CD4-positive, alpha-beta T cell treated with Interleukin-4 for 1 hour (primary cell): ENCODE results near the gene UCHL5.
"Not testable (repeated sequence)": the region's sequence is repeated elsewhere in the genome, so short reads cannot be mapped to it uniquely, and the experiment has no call there.

Source experiments
- DNase-seq, 2 donors: peaks; one replicate each; pipeline ENCODE4 v3.0.0-alpha.2; 2020 to 2022

Gene UCHL5

DNA sequence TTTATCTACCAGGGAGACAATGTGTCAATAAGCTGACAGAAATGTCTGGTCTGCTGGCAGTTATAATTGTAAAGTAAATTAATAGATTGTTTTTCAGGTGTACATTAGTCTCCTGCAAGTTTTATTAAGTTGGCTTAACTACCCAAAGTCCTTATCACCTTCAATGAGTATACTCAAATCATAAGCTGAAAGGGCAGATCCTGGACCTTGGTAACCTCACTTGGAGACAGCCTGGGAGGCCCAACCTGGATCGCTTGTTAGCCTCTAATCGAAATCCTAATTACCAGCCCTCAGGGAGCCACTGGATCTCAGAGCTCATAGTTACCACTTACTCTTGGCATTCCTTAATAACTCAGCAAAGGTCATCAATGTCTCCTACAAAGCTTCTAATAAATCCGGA lies 49.7 kb downstream of the UCHL5 start:
- DNase-seq, result no peak

DNA sequence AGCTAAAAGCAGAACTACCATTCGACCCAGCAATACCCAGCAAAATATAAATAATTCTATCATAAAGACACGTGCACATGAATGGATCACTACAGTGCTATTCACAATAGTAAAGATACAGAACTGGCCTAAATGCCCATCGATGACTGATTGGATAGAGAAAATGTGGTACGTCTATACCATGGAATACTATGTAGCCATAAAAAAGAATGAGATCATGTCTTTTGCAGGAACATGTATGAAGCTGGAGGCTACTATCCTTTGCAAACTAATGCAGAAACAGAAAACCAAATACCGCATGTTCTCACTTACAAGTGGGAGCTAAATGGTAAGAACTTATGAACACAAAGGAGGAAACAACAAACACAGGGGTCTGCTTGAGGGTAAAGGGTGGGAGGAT lies 53.4 kb downstream of the UCHL5 start:
- no peak for DNase-seq

DNA sequence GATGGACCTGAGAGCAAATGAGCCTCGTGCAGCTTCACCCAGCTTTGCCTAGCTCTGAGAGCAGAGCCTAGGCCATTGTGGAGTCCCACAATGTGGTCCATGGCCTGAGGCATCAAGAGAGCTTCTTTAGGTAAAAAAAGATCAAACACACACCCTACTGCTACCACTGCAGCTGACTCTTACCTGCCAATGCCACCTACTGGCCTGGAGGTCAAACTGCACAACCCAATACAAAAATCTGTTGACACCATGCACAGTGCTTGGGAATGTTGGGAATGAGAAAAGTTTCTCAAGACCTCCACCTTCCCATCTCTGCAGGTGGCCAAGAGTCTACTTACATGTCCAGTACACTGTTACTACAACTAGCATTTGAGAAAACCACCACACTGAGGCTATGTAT lies 60.6 kb downstream of the UCHL5 start:
- DNase-seq, result no peak

DNA sequence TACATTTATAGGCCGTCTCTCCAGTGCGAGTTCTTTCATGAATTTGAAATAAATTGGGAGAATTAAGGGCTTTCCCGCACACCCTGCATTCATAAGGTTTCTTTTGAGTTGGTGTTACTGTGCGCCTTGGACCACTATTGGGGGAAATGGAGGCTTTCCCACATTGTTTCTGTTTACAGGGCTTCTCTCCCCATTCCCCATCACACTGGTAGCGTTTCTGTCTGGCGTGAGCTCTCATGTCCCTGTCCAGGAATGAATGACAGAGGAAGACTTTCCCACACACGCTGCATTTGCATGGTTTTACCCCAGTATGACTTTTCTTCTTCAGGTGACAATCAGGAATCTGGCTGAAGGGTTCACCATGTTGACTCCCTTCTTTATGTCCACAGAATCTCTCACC lies 65.0 kb downstream of the UCHL5 start:
- no peak for DNase-seq

DNA sequence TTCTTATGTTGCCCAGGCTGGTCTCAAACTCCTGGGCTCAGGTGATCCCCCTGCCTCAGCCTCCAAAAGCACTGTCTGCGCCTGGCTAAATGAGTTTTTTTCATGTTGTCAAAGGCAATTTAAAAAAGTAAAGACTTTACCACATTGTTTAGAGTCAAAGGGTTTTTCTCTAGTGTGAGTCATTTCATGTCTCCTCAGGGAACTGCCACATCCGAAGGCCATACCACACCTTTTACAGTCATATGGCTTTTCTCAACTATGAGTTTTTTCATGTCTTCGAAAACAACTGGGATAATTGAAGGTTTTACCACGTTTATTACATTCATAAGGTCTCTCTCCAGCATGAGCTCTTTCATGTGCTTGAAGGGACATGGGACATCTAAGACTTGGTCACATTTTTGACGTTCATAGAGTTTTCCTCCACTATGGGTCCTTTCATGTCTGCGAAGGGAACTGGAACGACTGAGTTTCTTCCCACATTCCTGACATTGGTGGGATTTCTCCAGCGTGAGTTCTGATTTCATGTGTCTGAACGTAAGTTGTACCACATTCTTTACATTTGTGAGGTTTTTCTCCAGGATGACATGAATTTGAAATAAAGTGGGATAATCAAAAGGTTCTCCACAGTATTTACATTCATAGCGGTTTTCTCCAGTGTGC lies 65.6 kb downstream of the UCHL5 start:
- no peak for DNase-seq

DNA sequence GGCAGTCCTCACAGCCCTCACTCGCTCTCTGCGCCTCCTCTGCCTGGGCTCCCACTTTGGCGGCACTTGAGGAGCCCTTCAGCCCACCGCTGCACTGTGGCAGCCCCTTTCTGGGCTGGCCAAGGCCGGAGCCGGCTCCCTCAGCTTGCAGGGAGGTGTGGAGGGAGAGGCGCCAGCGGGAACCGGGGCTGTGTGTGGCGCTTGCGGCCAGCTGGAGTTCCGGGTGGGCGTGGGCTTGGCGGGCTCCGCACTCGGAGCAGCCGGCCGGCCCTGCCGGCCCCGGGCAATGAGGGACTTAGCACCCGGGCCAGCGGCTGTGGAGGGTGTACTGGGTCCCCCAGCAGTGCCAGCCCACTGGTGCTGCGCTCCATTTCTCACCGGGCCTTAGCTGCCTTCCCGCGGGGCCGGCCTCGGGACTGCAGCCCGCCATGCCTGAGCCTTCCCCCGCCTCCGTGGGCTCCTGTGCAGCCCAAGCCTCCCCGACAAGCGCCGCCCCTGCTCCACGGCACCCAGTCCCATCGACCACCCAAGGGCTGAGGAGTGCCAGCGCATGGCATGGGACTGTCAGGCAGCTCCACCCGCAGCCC lies 72.3 kb downstream of the UCHL5 start:
- not testable (repeated sequence) for DNase-seq

DNA sequence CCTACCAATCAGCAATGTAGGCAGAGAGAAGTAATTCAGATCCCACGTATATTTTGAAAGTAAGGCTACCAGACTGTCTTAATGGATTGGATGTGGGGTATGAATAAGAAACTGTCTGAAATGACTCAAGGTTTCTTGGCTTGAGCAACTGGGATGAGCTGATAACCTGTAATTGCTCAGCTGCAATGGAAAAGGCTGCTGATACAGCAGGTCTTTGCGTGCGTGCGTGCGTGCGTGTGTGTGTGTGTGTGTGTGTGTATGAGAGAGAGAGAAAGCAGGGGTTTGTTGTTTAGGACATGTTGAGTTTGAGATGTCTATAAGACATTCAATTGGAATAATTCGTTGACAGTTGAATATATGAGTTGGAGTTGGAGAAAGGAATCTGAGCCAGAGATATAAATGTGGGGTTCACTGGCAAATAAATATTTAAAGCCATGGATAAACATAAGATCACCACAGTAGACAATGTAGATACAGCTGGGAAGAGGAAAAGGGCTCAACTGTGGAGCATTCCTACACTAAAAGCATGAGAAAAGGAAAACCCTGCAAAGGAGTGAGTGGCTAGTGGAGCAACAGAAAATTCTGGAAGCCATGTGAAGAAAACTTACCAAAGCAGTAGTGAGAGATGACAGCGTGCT lies 72.9 kb downstream of the UCHL5 start:
- no peak for DNase-seq

DNA sequence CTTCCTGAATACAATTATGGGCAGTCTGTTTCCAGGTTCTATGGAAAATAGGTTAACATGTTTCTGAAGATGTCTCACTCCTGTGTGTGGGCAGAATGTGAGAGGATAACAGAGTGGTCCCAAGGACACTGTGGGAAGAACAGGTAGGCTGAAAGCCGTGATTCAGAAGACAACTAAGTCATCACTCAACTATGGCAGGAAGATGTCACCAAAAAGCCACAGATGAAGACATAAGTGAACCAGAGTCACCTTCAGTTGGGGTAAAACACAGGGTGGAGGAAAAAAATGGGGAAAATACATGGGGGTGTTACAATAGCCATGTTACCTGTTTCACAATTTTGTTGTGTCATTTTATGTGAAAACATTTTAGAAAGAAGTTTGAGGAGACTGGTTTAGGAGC lies 75.1 kb downstream of the UCHL5 start:
- DNase-seq, result no peak

DNA sequence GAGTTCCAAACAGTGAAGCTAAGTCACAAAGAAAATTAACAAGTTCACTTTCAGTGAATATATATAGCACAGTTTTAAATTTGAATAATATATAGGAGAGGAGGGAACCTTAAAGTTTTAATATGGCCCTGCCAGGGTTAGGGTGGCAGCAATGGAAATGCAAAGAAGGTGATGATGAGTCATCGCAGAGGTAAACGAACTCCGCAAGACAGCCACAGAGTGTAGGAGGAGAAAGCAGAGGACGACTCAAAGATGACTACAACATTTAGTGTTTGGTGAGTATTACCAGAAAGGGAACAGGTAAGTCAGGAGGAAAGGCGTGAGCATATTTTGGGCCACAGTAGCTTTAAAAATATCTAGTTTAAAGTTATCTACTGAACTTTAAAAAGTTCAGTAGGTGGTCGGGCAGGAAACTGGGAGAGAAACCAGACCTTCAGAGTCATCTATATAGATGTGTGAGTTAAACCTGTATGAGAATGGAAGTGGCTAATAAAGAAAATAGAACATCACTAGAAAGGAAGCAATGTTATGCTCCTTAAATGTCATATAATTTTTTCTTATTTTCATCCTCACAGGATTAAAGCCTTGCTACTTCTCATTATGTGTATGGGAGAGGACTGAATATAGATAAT lies 75.7 kb downstream of the UCHL5 start:
- no peak for DNase-seq

DNA sequence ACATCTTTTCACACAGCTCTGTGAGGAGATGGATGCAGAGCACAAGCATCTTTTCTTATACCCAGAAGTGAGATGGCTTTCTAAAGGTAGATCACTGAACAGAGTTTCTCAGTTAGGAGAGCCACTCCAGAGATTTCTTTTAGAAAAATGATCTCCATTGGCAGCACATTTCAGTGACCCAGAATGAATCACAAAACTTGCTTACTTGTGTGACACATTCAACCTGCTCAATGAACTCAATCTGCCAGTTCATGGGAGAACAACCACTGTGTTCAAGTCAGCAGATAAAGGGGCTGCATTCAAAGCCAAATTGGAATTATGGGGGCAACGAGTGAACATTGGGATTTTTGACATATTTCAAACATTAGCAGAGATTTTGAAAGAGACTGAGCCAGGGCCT lies 78.3 kb downstream of the UCHL5 start:
- DNase-seq, result no peak

DNA sequence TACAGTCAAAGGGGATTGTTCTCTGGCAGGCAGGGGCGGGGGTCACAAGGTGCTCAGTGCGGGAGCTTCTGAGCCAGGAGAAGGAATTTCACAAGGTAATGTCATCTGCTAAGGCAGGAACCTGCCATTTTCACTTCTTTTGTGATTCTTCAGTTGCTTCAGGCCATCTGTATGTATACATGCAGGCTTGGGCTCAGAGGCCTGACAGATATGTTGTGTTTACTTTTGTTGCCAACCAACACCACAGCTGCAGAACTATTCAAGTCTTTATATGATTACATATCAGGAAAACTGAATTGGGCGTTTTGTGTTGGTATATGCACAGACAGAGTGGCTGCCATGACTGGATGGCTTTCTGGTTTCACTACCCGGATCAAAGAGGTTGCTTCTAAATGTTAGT lies 78.8 kb downstream of the UCHL5 start:
- DNase-seq, result not testable (repeated sequence)

DNA sequence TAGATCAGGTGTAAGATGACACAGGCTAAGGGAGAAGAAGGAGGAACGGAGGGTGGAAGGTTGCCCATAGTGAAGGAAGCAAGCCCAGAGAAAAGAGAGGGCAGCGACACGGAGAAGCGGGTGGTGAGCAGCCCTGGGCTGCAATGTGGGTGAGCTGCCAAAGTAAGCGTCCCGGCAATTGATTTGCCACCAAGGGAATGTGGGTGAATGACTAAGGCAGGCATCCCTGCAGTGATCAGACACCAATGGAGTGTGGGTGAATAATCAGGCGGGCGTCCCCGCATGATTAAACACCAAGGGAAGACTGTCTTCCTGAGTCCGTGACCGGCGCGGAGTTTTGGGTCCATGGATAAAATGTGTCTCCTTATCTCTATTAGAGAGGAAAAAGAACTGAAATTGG lies 79.6 kb downstream of the UCHL5 start:
- no peak for DNase-seq

DNA sequence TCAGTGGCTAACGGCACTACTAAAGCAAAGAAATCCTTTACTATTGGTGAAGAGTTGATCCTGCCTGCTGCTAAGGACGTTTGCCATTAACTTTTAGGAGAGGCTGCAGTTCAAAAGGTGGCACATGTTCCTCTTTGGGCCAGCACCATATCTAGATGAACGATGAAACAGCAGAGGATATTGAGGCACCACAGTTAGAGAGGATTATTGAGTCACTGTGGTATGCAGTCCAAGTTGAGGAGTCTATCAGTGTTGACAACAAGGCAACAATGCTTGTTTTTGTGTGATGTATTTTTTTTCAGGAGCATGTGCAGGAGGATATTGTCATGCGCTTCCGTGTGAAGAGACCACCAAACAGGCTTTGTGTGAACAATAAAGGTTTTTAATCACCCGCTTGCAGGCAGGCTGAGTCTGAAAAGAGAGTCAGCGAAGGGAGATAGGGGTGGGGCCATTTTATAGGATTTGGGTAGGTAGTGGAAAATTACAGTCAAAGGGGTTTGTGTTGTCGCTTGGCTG lies 80.9 kb downstream of the UCHL5 start:
- DNase-seq, result no peak

DNA sequence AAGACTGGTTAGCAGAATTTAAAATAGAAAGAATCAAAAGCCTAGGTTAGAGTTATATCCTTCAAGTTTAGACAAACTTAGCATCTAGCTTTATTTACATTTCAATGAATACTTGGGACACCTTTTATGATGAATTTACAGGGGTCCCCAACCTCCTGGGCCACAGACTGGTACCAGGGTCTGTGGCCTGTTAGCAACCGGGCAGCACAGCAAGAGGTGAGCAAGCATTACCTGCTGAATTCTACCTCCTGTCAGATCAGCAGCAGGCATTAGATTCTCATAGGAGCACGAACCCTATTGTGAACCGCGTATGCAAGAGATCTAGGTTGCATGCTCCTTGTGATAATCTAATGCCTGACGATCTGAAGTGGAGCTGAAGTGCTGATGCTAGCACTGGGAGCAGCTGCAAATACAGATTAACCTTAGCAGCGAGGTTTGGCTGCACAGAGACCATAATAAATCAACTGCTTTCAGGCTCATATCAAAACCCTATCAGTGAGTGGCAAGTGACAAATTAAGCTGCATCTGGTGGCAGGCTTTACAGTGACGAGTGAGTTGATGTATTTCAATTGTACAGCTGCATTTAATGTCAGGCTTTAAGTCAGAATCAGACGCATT lies 82.0 kb downstream of the UCHL5 start:
- no peak for DNase-seq

DNA sequence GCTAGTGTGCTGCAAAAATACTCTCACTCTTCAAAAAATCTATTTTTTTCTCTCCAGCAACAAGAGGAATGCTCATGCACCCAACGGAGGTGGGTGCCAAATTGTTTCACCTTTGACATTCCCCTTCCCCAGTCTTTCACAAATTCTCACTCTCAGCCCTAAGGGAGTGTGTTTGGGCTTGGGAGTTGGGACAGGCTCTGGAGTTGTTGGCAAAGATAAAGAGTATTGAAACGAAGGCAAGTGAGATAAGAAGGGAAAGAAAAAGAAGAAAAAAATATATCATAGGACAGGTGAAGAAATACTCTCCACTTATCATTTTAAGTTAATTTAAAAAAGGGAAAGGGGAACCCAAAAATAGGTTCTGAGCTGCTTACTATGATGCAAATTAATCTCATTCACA lies 82.6 kb downstream of the UCHL5 start:
- DNase-seq, result no peak

DNA sequence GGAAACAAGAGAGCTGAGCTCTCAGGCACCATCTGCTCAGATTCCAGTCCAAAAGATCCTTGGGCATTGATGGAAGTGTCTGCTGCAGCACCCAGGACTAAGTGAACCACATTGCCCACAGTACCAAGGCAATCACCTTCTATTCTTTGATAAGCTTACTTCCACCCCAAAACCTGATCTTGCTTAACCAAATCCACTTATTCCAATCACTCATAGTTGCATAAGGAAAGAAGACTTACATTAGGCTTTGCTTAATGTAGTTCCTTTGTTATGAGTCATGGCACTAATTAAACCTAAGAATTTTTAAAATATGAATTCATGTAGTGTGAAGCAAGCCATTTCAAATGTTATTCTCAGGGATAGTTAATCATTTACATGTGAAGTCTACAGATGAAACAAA lies 84.5 kb downstream of the UCHL5 start:
- no peak for DNase-seq

DNA sequence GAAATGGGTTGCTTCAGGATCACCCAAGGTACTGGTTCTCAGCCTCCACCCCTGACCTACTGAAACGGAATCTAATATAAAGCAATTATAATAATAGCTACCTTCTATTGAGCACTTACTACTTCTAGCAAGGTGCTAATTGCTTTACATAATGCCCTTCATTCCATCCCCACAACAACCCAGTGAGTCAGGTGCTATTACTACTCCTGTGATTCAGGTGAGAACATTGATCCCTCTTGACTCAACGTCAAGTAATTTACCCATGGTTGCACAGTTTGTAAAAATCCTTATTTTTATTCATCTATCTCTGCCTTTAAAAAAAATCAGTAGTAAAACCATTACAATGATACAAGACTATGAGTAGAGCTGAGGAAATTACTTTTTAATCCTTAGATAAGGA lies 85.2 kb downstream of the UCHL5 start:
- no peak for DNase-seq

DNA sequence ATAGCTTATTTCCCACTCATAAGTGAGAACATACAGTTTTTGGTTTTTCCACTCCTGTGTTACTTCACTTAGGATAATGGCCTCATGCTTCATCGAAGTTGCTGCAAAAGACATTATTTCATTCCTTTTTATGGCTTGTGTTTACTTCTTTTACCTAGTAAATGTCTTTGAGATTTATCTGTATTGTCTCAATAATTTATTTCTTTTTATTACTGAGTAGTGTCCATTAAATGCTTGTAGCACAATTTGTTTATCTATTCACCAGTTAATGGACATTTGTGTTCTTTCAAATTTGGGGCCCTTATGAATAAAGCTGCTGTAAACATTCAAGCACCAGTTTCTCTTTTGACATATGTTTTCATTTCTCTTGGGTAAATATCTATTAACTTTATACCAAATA lies 86.0 kb downstream of the UCHL5 start:
- DNase-seq, result no peak

DNA sequence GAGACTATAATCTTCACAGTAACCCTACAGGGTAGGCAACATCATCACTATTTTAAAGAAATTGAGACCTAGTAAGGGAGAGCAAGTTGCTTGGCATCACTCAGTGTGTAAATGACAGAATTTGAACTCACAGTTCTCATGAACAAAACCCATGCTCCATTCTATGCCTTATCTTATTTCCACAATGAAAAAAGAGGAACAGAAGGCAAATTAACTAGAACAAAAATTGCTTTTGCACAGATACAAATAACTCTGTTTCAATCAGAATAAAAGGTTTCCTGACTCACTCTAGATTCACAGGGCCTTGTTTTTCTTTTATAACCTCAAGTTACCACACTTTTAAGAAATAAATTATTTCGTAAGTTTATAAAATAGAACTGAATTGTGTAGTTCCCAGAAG lies 90.1 kb downstream of the UCHL5 start:
- no peak for DNase-seq

DNA sequence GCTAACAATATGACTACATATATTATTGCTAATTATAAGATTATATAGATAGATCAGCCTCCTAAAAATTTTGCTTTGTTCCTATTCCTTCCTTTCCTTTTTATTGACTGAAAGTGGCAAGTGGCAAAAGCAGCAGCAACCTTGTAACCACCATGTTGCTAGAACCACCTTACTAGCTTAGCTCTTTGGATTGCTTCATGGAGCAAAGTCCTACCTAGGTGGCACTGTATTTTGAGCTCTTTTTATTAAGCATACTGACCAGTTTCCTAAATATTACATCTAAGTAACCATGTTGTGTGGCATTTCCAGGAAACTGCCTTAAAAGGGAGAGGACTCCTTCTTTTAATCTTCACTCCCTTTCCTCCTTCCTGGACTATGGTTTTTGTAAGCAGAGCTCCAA lies 90.8 kb downstream of the UCHL5 start:
- DNase-seq, result no peak

DNA sequence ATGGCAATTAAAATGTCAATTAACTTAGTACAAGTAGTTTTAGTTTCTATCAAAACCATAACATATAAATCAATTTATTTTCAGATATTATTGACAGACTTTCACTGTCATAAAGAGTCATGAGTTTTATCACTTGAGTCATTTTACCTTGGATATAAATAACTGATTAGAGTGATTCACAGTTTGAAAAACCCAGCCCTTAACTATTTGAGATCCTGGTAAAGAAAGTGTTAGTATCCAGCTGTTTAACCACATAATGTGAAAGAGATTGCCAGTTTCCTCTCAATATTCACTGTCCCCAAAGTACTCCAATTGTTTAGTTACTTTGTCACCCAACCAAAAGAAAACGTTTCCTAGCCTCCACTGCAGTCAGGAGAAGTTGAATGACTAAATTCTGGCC lies 91.3 kb downstream of the UCHL5 start:
- DNase-seq, result no peak

DNA sequence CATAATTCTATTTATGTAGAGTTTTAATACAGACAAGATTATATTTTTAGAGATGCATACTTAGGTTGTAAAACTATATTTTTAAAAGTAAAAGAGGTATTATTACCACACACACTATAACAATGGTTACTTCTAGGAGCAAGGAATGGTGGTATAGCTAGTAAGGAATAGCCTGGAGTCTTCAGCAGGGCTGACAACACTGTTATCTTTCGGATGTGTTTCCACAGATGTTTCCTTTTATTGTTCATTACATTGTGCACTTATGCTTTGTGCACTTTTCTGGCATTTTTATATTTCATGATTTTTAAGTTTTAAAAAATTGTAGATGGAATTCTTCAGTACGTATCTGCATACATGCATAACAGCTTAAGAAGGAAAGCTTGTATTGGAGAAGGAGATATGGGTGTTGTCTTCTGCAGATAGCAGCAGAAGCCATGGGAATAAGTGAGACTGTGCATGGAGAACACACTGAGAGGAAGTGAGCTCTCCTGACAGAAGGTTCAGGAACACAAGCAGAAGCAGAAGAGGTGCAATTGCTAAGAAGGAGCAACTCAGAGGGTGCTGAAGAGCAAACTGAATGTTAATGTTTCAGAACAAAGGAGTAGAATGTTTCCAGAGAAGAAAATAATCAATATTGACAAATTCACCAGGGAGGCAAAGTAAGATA lies 91.8 kb downstream of the UCHL5 start:
- no peak for DNase-seq

DNA sequence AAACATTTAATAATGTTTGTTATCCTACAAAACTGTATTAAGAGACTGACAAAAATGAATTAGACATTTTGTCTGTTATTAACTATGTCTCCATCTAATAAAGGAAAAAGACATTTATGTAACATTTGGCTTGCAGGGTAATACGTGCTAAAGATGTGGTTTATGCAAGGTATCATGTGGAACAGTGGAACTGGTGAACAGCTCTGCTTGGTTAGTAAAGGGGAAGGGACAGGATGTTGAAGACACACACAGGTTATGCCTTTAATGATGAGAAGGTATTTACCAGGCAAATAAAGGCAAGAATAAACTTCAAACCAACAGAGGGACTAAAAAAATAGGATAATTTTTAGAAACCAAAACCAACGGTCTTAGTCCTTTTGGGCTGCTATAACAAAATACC lies 93.1 kb downstream of the UCHL5 start:
- no peak for DNase-seq
